HFF-Myc (cell line): ENCODE results near the gene ADAMTS17.

Experiments used
- DNase-seq: peaks from one replicate; pipeline ENCODE4 v3.0.0-alpha.2; 2011; ENCODE audit warnings: low read depth; ENCODE audit errors: extremely low read depth
- H3K4me3 ChIP-seq: replicated peaks from 2 replicates; pipeline ENCODE4 v1.5.1; 2011; ENCODE audit warnings: low read depth, mild to moderate bottlenecking, control low read depth, low read length
- TF ChIP-seq, protein P1 (sequence below): IDR thresholded peaks from 2 replicates; pipeline ENCODE4 v1.5.1; 2012; ENCODE audit warnings: mild to moderate bottlenecking, low read depth, low read length, control low read depth; ENCODE audit errors: missing control alignments

Gene ADAMTS17

DNA sequence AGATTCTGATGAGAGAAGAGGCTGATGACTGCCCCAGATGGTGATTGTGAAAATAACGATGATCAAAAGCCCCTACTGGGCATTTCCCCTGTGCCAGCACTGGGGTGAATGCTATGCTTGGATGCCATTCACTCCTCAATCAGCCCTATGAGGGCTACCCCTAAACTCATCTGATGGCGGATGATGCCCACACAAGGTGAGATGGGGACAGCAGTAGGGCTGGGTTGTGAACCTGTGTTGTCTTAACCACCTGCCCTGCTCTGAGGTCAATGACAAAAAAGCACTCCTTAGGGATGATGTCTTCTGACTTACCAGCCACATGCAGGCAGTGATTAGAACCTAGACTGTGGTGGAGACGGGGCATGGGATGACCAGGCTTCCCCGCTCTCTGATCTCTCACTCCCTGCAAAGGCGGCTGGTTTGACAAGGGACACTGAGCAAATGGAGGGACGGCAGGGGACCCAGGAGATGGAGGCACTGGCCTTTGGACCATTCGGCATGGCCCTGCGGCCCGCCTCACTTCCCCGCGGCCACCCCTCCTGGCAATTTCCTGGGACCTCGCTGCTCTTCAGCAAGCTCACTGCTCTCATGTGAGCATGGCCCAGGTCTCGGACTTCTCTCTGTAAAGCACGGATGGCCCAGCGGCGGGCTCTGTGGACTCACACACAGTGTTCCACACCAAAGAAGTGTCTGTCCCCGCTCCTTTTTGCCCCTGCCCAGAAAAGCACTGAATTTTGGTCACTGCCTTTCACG is 357.1 kb downstream of the ADAMTS17 start:
- no peak for DNase-seq
- no peak overlapping the region for H3K4me3 ChIP-seq
- TF ChIP-seq, protein P1, sequence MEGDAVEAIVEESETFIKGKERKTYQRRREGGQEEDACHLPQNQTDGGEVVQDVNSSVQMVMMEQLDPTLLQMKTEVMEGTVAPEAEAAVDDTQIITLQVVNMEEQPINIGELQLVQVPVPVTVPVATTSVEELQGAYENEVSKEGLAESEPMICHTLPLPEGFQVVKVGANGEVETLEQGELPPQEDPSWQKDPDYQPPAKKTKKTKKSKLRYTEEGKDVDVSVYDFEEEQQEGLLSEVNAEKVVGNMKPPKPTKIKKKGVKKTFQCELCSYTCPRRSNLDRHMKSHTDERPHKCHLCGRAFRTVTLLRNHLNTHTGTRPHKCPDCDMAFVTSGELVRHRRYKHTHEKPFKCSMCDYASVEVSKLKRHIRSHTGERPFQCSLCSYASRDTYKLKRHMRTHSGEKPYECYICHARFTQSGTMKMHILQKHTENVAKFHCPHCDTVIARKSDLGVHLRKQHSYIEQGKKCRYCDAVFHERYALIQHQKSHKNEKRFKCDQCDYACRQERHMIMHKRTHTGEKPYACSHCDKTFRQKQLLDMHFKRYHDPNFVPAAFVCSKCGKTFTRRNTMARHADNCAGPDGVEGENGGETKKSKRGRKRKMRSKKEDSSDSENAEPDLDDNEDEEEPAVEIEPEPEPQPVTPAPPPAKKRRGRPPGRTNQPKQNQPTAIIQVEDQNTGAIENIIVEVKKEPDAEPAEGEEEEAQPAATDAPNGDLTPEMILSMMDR, result no peak

DNA sequence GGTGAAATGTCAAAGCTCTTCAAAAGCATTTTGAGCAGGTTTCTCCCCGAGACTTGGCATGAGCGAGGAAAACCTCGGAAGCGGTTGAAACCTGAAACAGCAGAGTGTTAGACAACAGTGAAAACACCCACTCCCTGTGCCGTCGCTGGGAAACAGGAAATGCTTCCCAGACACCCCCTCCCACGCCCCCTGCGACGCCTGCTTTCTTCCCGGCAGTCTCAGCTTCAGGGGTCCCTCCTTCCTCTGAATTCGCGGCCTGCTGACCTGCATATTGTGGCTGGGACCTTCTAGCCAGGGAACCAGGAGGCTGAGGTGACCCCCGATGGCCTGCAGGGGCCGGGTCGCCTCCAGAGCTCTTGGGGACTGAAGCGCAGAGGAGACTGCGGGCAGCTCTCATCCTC is 357.9 kb downstream of the ADAMTS17 start:
- TF ChIP-seq, protein P1, result no peak
- H3K4me3 ChIP-seq, result no peak overlapping the region
- DNase-seq, result no peak

DNA sequence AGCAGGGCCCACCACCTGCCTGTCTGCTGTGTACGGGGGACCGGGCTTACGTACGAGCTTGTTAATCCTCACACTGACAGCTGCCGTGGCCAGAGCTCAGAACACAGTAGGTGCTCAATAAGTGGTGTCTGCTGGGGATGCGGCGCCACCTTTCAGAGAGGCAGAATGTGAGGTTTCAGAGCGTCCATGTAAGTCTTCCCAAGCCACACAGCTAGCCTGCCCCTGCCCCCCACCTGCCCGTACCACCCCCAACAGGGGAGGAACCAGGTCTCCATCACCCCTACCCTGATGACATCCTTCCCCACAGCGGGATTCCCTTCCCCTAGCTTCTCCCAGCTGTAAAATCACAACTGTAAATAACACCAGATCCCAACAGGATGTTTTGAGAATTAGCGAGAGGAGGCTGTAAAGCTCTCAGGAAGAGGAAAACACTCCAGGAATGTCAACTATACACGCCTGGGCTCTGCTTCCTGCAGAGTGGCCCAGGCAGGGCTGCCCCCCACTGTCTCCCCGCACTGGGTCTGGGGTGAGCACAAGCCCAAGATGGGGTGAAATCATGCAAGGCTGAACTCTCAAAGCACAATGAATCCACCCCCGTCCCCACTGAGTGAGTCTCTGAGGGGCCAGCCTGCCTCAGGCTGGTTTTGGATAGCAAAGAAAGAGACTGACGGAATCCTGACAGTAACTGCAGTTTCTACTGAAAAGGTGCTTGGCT is 358.4 kb downstream of the ADAMTS17 start:
- no peak for DNase-seq
- H3K4me3 ChIP-seq, result no peak overlapping the region

DNA sequence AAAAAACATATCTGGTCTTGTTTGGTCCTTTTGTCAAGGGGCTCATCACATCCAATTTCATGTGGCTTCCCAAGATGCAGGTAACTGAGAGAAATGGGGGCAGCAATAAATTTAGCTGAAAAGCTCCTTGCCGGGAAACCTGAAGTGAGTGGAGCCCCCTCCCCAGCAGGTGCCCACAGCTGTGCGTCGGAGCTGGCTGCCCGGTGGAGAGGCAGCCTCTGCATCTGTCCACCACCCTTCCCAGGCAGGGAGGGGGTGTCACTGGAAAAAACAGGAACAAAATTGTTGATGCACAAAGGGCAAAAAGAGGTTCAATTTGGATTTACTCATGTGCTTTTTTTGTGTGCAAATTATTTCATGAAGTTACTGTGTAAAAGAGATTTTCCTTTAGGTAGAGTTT is 359.1 kb downstream of the ADAMTS17 start:
- H3K4me3 ChIP-seq, result no peak overlapping the region
- DNase-seq, result no peak
- TF ChIP-seq, protein P1, result no peak

More for the DNA sequence above, 358.4 kb downstream of the ADAMTS17 start:
- TF ChIP-seq, protein P1, result no peak

DNA sequence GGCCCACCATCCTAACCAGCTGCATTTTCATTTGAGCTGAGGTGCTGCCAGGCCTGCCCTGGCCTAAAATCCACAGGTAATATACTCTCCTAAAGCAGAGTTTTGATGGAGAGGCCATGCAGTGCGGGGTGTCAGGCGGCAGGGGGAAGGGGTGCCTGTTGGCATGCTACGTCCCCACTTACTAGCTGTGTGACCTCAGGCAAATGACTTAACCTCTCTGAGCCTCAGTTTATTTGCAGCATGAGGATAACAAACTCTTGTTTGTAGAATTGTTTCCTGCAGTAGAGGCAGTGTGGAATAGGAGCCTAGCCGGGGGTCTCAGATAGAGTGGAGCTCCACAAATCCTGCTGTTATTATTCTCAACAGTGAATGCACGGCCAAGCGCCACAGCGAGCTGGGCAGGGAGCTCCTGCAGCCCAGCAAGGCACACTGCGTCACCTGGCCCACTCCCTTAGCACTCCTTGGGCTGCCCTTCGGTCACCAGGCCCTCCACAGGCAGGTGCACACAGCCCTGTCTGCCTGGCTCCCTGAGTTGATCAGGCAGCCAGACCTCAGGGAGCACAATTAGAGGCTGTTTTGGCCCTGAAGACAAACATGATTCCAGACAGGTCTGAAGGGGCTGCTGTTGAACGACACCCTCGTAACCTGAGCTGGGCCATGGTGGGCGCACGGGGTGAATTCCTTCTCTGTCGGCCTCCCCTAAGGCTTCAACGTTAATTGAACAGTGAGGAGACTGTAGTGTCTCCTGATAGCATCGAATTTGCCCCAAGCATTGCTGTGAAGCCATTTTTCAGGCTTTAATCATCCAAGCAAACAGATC is 359.7 kb downstream of the ADAMTS17 start:
- TF ChIP-seq, protein P1, result no peak
- H3K4me3 ChIP-seq, result no peak overlapping the region

DNA sequence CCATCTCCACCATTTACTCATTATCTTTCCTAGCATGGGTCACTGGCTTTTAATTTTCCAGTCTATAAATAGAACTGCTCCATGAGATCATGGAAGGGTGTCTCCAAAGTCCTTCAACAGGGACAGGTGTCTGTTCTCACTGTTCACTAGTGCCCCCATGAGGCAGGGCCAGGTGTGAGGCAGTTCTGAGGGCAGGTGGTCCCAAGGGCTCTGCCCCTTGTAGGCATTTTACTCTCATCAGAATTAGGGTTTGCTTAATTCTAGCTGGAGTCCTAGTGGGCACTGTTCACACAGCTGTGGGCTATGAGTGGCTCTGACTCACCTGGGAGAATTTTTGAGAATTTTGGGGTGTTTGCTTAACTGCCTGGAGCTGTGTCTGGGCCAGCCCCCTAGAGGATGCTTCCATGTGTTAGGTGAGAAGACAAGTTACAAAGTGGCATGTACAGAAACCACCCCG is 360.6 kb downstream of the ADAMTS17 start:
- TF ChIP-seq, protein P1, result no peak
- no peak for DNase-seq
- H3K4me3 ChIP-seq, result no peak overlapping the region

More for the DNA sequence above, 359.7 kb downstream of the ADAMTS17 start:
- no peak for DNase-seq
